Endothelial cell of umbilical vein (primary cell): ENCODE data around the gene KCNJ15.

Experiments
- EZH2 ChIP-seq: IDR thresholded peaks from 2 replicates; pipeline ENCODE4 v1.6.1; 2012; ENCODE audit warnings: borderline replicate concordance, low read depth, mild to moderate bottlenecking, moderate library complexity, low read length, inconsistent platforms; ENCODE audit not compliant: severe bottlenecking
- FOS ChIP-seq: IDR thresholded peaks from 2 replicates; pipeline ENCODE4 v1.6.1; 2011; ENCODE audit warnings: mild to moderate bottlenecking, low read length, moderate library complexity, borderline replicate concordance; ENCODE audit not compliant: insufficient read depth
- GATA2 ChIP-seq: IDR thresholded peaks from 2 replicates; pipeline ENCODE4 v1.7.0; 2011; ENCODE audit warnings: low read depth, mild to moderate bottlenecking, moderate library complexity, mixed read lengths, low read length; ENCODE audit not compliant: insufficient read length, insufficient read depth
- JUN ChIP-seq: IDR thresholded peaks from 2 replicates; pipeline ENCODE4 v1.6.1; 2011; ENCODE audit warnings: borderline replicate concordance, low read depth; ENCODE audit not compliant: insufficient read length, insufficient read depth
- MYC ChIP-seq: IDR thresholded peaks from one replicate; pipeline ENCODE4 v1.6.1; 2011; ENCODE audit warnings: mild to moderate bottlenecking, low read depth, low read length
- POLR2A ChIP-seq: IDR thresholded peaks from 2 replicates; pipeline ENCODE4 v1.6.1; 2012; ENCODE audit warnings: low read depth, mild to moderate bottlenecking, control low read depth, low read length
- POLR2AphosphoS5 ChIP-seq: IDR thresholded peaks from 2 replicates; pipeline ENCODE4 v1.6.1; 2012; ENCODE audit warnings: low read depth, mild to moderate bottlenecking, control low read depth, low read length, moderate library complexity; ENCODE audit not compliant: insufficient read depth
- TF ChIP-seq, protein P1 (sequence below), 2 donors: IDR thresholded peaks; 1 replicate in 1 of 2; 2 replicates in 1 of 2; pipeline ENCODE4 v1.5.1; 2011; ENCODE audit warnings: low read length in 2 of 2, mild to moderate bottlenecking in 2 of 2, moderate library complexity in 2 of 2, control low read depth in 1 of 2, inconsistent platforms in 1 of 2, low read depth in 1 of 2; ENCODE audit not compliant: insufficient read depth in 1 of 2; ENCODE audit errors: extremely low read depth in 1 of 2
- TF ChIP-seq, protein P2 (sequence below): IDR thresholded peaks from 2 replicates; pipeline ENCODE4 v1.6.1; 2011; ENCODE audit not compliant: insufficient read depth, insufficient read length

GRCh38 chr21:38259665-38260064 lies 2.9 kb downstream of the KCNJ15 start:
- no peak for TF ChIP-seq MYC
- TF ChIP-seq, protein P1, sequence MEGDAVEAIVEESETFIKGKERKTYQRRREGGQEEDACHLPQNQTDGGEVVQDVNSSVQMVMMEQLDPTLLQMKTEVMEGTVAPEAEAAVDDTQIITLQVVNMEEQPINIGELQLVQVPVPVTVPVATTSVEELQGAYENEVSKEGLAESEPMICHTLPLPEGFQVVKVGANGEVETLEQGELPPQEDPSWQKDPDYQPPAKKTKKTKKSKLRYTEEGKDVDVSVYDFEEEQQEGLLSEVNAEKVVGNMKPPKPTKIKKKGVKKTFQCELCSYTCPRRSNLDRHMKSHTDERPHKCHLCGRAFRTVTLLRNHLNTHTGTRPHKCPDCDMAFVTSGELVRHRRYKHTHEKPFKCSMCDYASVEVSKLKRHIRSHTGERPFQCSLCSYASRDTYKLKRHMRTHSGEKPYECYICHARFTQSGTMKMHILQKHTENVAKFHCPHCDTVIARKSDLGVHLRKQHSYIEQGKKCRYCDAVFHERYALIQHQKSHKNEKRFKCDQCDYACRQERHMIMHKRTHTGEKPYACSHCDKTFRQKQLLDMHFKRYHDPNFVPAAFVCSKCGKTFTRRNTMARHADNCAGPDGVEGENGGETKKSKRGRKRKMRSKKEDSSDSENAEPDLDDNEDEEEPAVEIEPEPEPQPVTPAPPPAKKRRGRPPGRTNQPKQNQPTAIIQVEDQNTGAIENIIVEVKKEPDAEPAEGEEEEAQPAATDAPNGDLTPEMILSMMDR (IDR thresholded peaks at IDR 0.05; ENCODE audit: extremely low read depth in 1 of 2, insufficient read depth in 1 of 2, low read depth in 1 of 2, low read length in 2 of 2), result no peak
- TF ChIP-seq EZH2, result no peak
- no peak for TF ChIP-seq POLR2A
- TF ChIP-seq FOS, result no peak
- TF ChIP-seq, protein P2, sequence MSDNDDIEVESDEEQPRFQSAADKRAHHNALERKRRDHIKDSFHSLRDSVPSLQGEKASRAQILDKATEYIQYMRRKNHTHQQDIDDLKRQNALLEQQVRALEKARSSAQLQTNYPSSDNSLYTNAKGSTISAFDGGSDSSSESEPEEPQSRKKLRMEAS, result no peak
- no peak for TF ChIP-seq JUN
- no peak for TF ChIP-seq POLR2AphosphoS5
- TF ChIP-seq GATA2, result no peak
